Smooth muscle cell (in vitro differentiated cells): ENCODE data around the gene ODC1. TPM values are rescaled to one million over a fixed set of nuclear protein-coding genes. Genes with fewer than 3 reads are reported as not detected.
A peak's percentile ranks its signal among the peaks of the same experiment; 100 is the strongest.

Experiments
- DNase-seq: peaks from one replicate; lab custom pipeline; 2025; ENCODE audit not compliant: unreplicated experiment; lab: John Stamatoyannopoulos, UW
- H2AFZ ChIP-seq: fragments of 200-600 bp; sonication (generic); 2 replicates; pipeline ENCODE4 v1.6.0; 2016; ENCODE audit warnings: antibody characterized with exemption, low read depth, mild to moderate bottlenecking
- H3F3A ChIP-seq: fragments of 200-600 bp; sonication (generic); 2 replicates; pipeline ENCODE4 v1.6.0; 2017; ENCODE audit warnings: antibody characterized with exemption, low read depth
- H3K27ac ChIP-seq: fragments of 200-600 bp; sonication (generic); 2 replicates; pipeline ENCODE4 v1.5.1; 2016; ENCODE audit warnings: low read depth, mild to moderate bottlenecking
- H3K27me3 ChIP-seq: fragments of 200-600 bp; sonication (generic); 2 replicates; pipeline ENCODE4 v1.6.1; 2016; ENCODE audit warnings: low read depth, mild to moderate bottlenecking
- H3K36me3 ChIP-seq: fragments of 200-600 bp; sonication (generic); 2 replicates; pipeline ENCODE4 v1.5.1; 2016; ENCODE audit warnings: low read depth
- H3K4me1 ChIP-seq: fragments of 200-600 bp; sonication (generic); 2 replicates; pipeline ENCODE4 v1.5.1; 2016; ENCODE audit warnings: low read depth
- H3K4me2 ChIP-seq: fragments of 200-600 bp; sonication (generic); 2 replicates; pipeline ENCODE4 v1.6.0; 2016; ENCODE audit warnings: mild to moderate bottlenecking
- H3K4me3 ChIP-seq: fragments of 200-600 bp; sonication (generic); 2 replicates; pipeline ENCODE4 v1.5.1; 2016; ENCODE audit warnings: mild to moderate bottlenecking
- H3K79me2 ChIP-seq: fragments of 200-600 bp; sonication (generic); 2 replicates; pipeline ENCODE4 v1.6.0; 2016; ENCODE audit warnings: low read depth, mild to moderate bottlenecking
- H3K9ac ChIP-seq: fragments of 200-600 bp; sonication (generic); 2 replicates; pipeline ENCODE4 v1.6.0; 2016; ENCODE audit warnings: low read depth
- H3K9me3 ChIP-seq: fragments of 200-600 bp; sonication (generic); replicated peaks from 2 replicates; pipeline ENCODE4 v1.5.1; 2016; ENCODE audit warnings: low read depth
- H4K20me1 ChIP-seq: fragments of 200-600 bp; sonication (generic); 2 replicates; pipeline ENCODE4 v1.6.0; 2016; ENCODE audit warnings: low read depth
- CTCF ChIP-seq: fragments of 200-600 bp; sonication (generic); IDR thresholded peaks from 2 replicates; pipeline ENCODE4 v1.5.1; 2017; ENCODE audit warnings: borderline replicate concordance, mild to moderate bottlenecking, antibody characterized with exemption; ENCODE audit not compliant: insufficient read depth, poor library complexity, severe bottlenecking
- WGBS: methylation state at CpG from one replicate; pipeline ENCODE4 v1.1.7; 2016; ENCODE audit warnings: low lambda C conversion rate; 5-methylcytosine and 5-hydroxymethylcytosine counted together
- polyA plus RNA-seq: library from polyadenylated mRNA; unstranded; fragments of >200 nt; fragmentation: Nextera tagmentation; extraction: Ambion mirVana; gene quantifications from 2 replicates; pipeline ENCODE4 v1.2.1, GENCODE V29; 2016
- total RNA-seq: library from RNA; depleted of rRNA; stranded (reverse); fragments of >200 nt; gene quantifications from 2 replicates; pipeline ENCODE4 v1.2.3, GENCODE V29; 2014

Gene ODC1
- total and polyA plus RNA-seq, 2 experiments from 2014 or later: 22.4 to 34.7 TPM

- no peaks in the 10 kb centered on the region for H3F3A ChIP-seq
- H3K4me3 ChIP-seq: no peak overlapping the region
- H3K9ac ChIP-seq: no peak overlapping the region
- H3K79me2 ChIP-seq: no peaks in the 10 kb centered on the region
- H3K9me3 ChIP-seq: no peaks in the 10 kb centered on the region
- H2AFZ ChIP-seq: no peak overlapping the region
- H3K4me2 ChIP-seq: no peak overlapping the region
- DNase-seq: no peak
- no peak for TF ChIP-seq CTCF
- 84% methylated on average over 14 of the region's 14 CpGs for WGBS
- no peaks in the 10 kb centered on the region for H3K4me1 ChIP-seq
- no peaks in the 10 kb centered on the region for H4K20me1 ChIP-seq
- H3K36me3 ChIP-seq: no peaks in the 10 kb centered on the region
- H3K27me3 ChIP-seq: peaks cover 4% of the 10 kb centered on the region
- no peak overlapping the region for H3K27ac ChIP-seq
Observed at GRCh38 chr2:10487081-10487740, 39.1 kb upstream of the ODC1 start.

DNA sequence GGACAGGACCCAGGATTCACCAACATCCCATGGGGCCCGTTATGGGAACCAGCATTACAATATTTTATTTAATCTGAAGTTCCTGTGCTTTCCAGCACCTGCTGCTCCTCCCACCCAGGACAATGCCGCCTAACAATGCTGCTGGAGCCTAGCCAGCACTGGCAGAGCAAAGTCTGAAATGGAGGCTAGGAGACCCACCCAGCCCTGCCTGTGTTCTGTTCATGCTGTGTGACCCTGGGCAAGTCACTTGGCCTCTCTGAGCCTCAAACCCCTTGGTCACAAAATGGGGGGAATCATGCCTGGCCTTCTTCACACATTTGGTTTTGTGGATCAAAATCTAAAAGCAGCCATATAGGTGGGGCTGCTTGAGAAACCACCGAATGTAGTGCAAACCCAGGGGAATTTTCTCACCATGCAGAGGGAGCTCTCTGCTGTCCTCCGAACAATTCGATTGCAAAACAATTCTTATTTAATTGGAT lies 38.5 kb upstream of the ODC1 start:
- TF ChIP-seq CTCF: no peak
- no peak for DNase-seq
- 93% methylated on average over 5 of the region's 5 CpGs for WGBS

DNA sequence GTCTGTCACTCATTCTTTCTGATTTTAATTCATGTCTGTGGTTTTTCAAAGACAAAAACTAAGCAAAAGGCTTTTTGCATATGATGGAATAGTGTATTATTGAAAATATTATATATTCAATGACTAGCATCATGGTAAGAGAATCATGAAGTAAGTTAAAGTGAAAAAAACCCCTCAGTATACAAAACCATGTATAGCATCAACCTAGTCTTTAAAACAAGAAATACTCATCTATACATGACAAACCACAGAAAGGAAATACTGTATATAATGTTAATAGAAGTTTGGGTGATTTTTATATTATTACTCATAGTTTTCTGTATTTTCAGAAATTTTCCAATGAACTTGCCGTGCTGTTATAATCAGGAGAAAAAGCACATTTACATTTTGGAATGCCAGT lies 38.0 kb upstream of the ODC1 start:
- WGBS: 83% methylated on average over 1 of the region's 1 CpG
- Histone ChIP-seq H4K20me1 (no peaks in the 10 kb centered on the region), H3K4me2 (no peak overlapping the region), H3F3A (no peaks in the 10 kb centered on the region), H3K27me3 (peaks cover 4% of the 10 kb centered on the region), H3K9me3 (no peaks in the 10 kb centered on the region), H3K36me3 (no peaks in the 10 kb centered on the region), H3K79me2 (no peaks in the 10 kb centered on the region), H3K9ac (no peak overlapping the region), H3K27ac (no peak overlapping the region), H3K4me1 (no peaks in the 10 kb centered on the region), H2AFZ (no peak overlapping the region), H3K4me3 (no peak overlapping the region)
- TF ChIP-seq CTCF: no peak
- no peak for DNase-seq

More for the DNA sequence above, 38.5 kb upstream of the ODC1 start:
- H3K79me2 ChIP-seq: no peaks in the 10 kb centered on the region
- H3K4me2 ChIP-seq: no peak overlapping the region
- H3F3A ChIP-seq: no peaks in the 10 kb centered on the region
- H3K27me3 ChIP-seq: peaks cover 4% of the 10 kb centered on the region
- H3K27ac ChIP-seq: no peak overlapping the region
- no peaks in the 10 kb centered on the region for H3K9me3 ChIP-seq
- H3K9ac ChIP-seq: no peak overlapping the region
- H3K4me3 ChIP-seq: no peak overlapping the region
- H3K4me1 ChIP-seq: no peaks in the 10 kb centered on the region
- no peak overlapping the region for H2AFZ ChIP-seq
- no peaks in the 10 kb centered on the region for H3K36me3 ChIP-seq
- no peaks in the 10 kb centered on the region for H4K20me1 ChIP-seq

- Histone ChIP-seq H4K20me1 (no peaks in the 10 kb centered on the region), H3K79me2 (no peaks in the 10 kb centered on the region), H2AFZ (peak overlapping the region; percentile 81), H3K9me3 (no peaks in the 10 kb centered on the region), H3K9ac (no peak overlapping the region), H3K4me1 (no peaks in the 10 kb centered on the region), H3K4me3 (peak overlapping the region; percentile 24), H3K27me3 (peaks cover 9% of the 10 kb centered on the region), H3K36me3 (no peaks in the 10 kb centered on the region), H3K27ac (no peak overlapping the region), H3F3A (no peaks in the 10 kb centered on the region), H3K4me2 (peak overlapping the region; percentile 75)
- TF ChIP-seq CTCF: no peak
- 20% methylated on average over 7 of the region's 7 CpGs for WGBS
- no peak for DNase-seq
Observed at GRCh38 chr2:10482913-10483312, 34.8 kb upstream of the ODC1 start.
